H9 (cell line): ENCODE data around the gene PAOX. TPM values are rescaled to one million over a fixed set of nuclear protein-coding genes. Genes with fewer than 3 reads are reported as not detected.

ENCODE experiments used
- DNase-seq: peaks from one replicate; pipeline ENCODE4 v3.0.0-alpha.2; 2017
- H2AFZ ChIP-seq: one replicate; pipeline ENCODE4 v1.6.1; 2013; ENCODE audit warnings: mild to moderate bottlenecking, low read length, control low read depth, moderate library complexity
- H2AK5ac ChIP-seq: 2 replicates; pipeline ENCODE4 v1.6.1; 2013; ENCODE audit warnings: low read length, control low read depth, mixed read lengths; ENCODE audit not compliant: insufficient read length
- H2BK120ac ChIP-seq: one replicate; pipeline ENCODE4 v1.6.1; 2013; ENCODE audit warnings: low read depth, mild to moderate bottlenecking, low read length, control low read depth, inconsistent platforms; ENCODE audit not compliant: poor library complexity, severe bottlenecking
- H2BK12ac ChIP-seq: 2 replicates; pipeline ENCODE4 v1.6.1; 2013; ENCODE audit warnings: low read length, control low read depth, mixed read lengths, low read depth; ENCODE audit not compliant: insufficient read length
- H2BK15ac ChIP-seq: 2 replicates; pipeline ENCODE4 v1.6.1; 2013; ENCODE audit warnings: low read depth, low read length, control low read depth
- H2BK20ac ChIP-seq: one replicate; pipeline ENCODE4 v1.6.1; 2013; ENCODE audit warnings: low read depth, mild to moderate bottlenecking, low read length, control low read depth, inconsistent platforms; ENCODE audit not compliant: poor library complexity, severe bottlenecking
- H2BK5ac ChIP-seq: 2 replicates; pipeline ENCODE4 v1.6.1; 2013; ENCODE audit warnings: low read length, control low read depth, mixed read lengths; ENCODE audit not compliant: insufficient read length
- H3K14ac ChIP-seq: 2 replicates; pipeline ENCODE4 v1.6.1; 2013; ENCODE audit warnings: low read length, control low read depth; ENCODE audit not compliant: insufficient read depth
- H3K18ac ChIP-seq: 2 replicates; pipeline ENCODE4 v1.6.1; 2013; ENCODE audit warnings: low read depth, mild to moderate bottlenecking, mixed read lengths, low read length, control low read depth; ENCODE audit not compliant: insufficient read length
- H3K23ac ChIP-seq: 2 replicates; pipeline ENCODE4 v1.6.1; 2013; ENCODE audit warnings: low read length, control low read depth, mixed read lengths, low read depth; ENCODE audit not compliant: insufficient read length
- H3K23me2 ChIP-seq: 2 replicates; pipeline ENCODE4 v1.6.1; 2013; ENCODE audit warnings: low read depth, mild to moderate bottlenecking, mixed read lengths, low read length, control low read depth; ENCODE audit not compliant: insufficient read length, poor library complexity, severe bottlenecking
- H3K27ac ChIP-seq: 2 replicates; pipeline ENCODE4 v1.5.1; 2013; ENCODE audit warnings: low read length, control low read depth, mixed read lengths, low read depth; ENCODE audit not compliant: insufficient read length
- H3K27me3 ChIP-seq: 2 replicates; pipeline ENCODE4 v1.6.1; 2013; ENCODE audit warnings: low read length, control low read depth, inconsistent platforms; ENCODE audit not compliant: insufficient read depth
- H3K4ac ChIP-seq: 2 replicates; pipeline ENCODE4 v1.6.1; 2013; ENCODE audit warnings: low read depth, mild to moderate bottlenecking, control low read depth, inconsistent platforms, low read length, moderate library complexity
- H3K4me1 ChIP-seq: 2 replicates; pipeline ENCODE4 v1.6.1; 2013; ENCODE audit warnings: low read length, control low read depth, inconsistent platforms; ENCODE audit not compliant: insufficient read depth
- H3K4me2 ChIP-seq: 2 replicates; pipeline ENCODE4 v1.6.1; 2013; ENCODE audit warnings: low read length, control low read depth, mixed read lengths; ENCODE audit not compliant: insufficient read length, insufficient read depth
- H3K56ac ChIP-seq: 2 replicates; pipeline ENCODE4 v1.6.1; 2013; ENCODE audit warnings: low read depth, mild to moderate bottlenecking, mixed read lengths, low read length, control low read depth; ENCODE audit not compliant: insufficient read length
- H3K79me1 ChIP-seq: 2 replicates; pipeline ENCODE4 v1.6.1; 2013; ENCODE audit warnings: low read depth, mild to moderate bottlenecking, moderate library complexity, low read length, control low read depth, inconsistent platforms; ENCODE audit not compliant: insufficient read depth, poor library complexity, severe bottlenecking
- H3K79me2 ChIP-seq: 2 replicates; pipeline ENCODE4 v1.6.1; 2013; ENCODE audit warnings: low read length, control low read depth, inconsistent platforms; ENCODE audit not compliant: insufficient read depth
- H3K9ac ChIP-seq: 2 replicates; pipeline ENCODE4 v1.6.1; 2013; ENCODE audit warnings: low read length, control low read depth, mixed read lengths; ENCODE audit not compliant: insufficient read length; ENCODE audit errors: extremely low read depth
- H3K9me3 ChIP-seq: one replicate; pipeline ENCODE4 v1.6.1; 2013; ENCODE audit warnings: low read depth, low read length, inconsistent platforms; ENCODE audit not compliant: control insufficient read depth
- H3T11ph ChIP-seq: one replicate; pipeline ENCODE4 v1.6.1; 2013; ENCODE audit warnings: mild to moderate bottlenecking, low read length, control low read depth, inconsistent platforms
- H4K20me1 ChIP-seq: one replicate; pipeline ENCODE4 v1.6.1; 2013; ENCODE audit not compliant: control insufficient read depth, insufficient read length, insufficient read depth
- H4K5ac ChIP-seq: 2 replicates; pipeline ENCODE4 v1.6.1; 2013; ENCODE audit warnings: low read depth, mild to moderate bottlenecking, mixed read lengths, low read length, control low read depth; ENCODE audit not compliant: insufficient read length
- H4K8ac ChIP-seq: replicated peaks from 2 replicates; pipeline ENCODE4 v1.6.1; 2013; ENCODE audit warnings: low read length, control low read depth, mixed read lengths, low read depth; ENCODE audit not compliant: insufficient read length
- H4K91ac ChIP-seq: 2 replicates; pipeline ENCODE4 v1.6.1; 2013; ENCODE audit warnings: low read depth, mild to moderate bottlenecking, moderate library complexity, mixed read lengths, low read length, control low read depth; ENCODE audit not compliant: insufficient read length
- H3K27ac Mint-ChIP-seq, 3 experiments: 2 replicates in 2 of 3; 3 replicates in 1 of 3; pipeline ENCODE4 v1.8.0; 2020 to 2021; ENCODE audit warnings: mixed read lengths in 3 of 3, mild to moderate bottlenecking in 1 of 3, moderate library complexity in 1 of 3
- H3K27me3 Mint-ChIP-seq: 2 replicates; pipeline ENCODE4 v1.8.0; 2021; ENCODE audit warnings: low read depth, mild to moderate bottlenecking, moderate library complexity, mixed read lengths
- H3K36me3 Mint-ChIP-seq, 3 experiments: 2 replicates in 2 of 3; 3 replicates in 1 of 3; pipeline ENCODE4 v1.8.0; 2020 to 2021; ENCODE audit warnings: low read depth in 3 of 3, mixed read lengths in 3 of 3; ENCODE audit not compliant: insufficient read depth in 1 of 3
- H3K4me1 Mint-ChIP-seq, 2 experiments: 2 replicates each; pipeline ENCODE4 v1.8.0; 2020; ENCODE audit warnings: mixed read lengths in 2 of 2
- H3K4me3 Mint-ChIP-seq, 2 experiments: 2 replicates in 1 of 2; 3 replicates in 1 of 2; pipeline ENCODE4 v1.8.0; 2020 to 2021; ENCODE audit warnings: mild to moderate bottlenecking in 2 of 2, mixed read lengths in 2 of 2, moderate library complexity in 1 of 2
- H3K9me3 Mint-ChIP-seq, 2 experiments: 2 replicates in 1 of 2; 3 replicates in 1 of 2; pipeline ENCODE4 v1.8.0; 2020; ENCODE audit warnings: mild to moderate bottlenecking in 2 of 2, mixed read lengths in 2 of 2, moderate library complexity in 1 of 2
- CTCF ChIP-seq: fragments of 200-600 bp; sonication (generic); conservative IDR thresholded peaks from 3 replicates; pipeline ENCODE4 v1.8.0; 2021; ENCODE audit warnings: antibody characterized with exemption, mild to moderate bottlenecking
- WGBS: extraction: QIAGEN DNeasy Blood & Tissue Kit; methylation state at CpG from one replicate; pipeline ENCODE4 v1.1.7; 2013; ENCODE audit warnings: missing lambda C conversion rate, low lambda C conversion rate, mixed read lengths; ENCODE audit not compliant: insufficient read length; ENCODE audit errors: extremely low coverage; 5-methylcytosine and 5-hydroxymethylcytosine counted together
- total RNA-seq: library from RNA; stranded (reverse); gene quantifications from 2 replicates; pipeline ENCODE4 v1.2.1, GENCODE V29; 2021

PAOX gene
- total RNA-seq, 1 experiment from 2014 or later, result 5.6 TPM

GRCh38 chr10:133356549-133357284, 22.3 kb upstream of the PAOX start:
- Histone ChIP-seq H2BK12ac (no peak overlapping the region), H3K9me3 (no peaks in the 10 kb centered on the region), H3K4me2 (peak overlapping the region; percentile 35), H3T11ph (no peak overlapping the region), H2AK5ac (no peak overlapping the region), H2BK15ac (no peak overlapping the region), H2BK5ac (no peak overlapping the region), H4K8ac (no peak overlapping the region), H3K4ac (no peak overlapping the region), H2AFZ (no peak overlapping the region), H2BK20ac (no peak overlapping the region), H2BK120ac (no peak overlapping the region), H3K27ac (no peak overlapping the region), H3K23ac (no peak overlapping the region), H3K4me1 (no peaks in the 10 kb centered on the region), H4K5ac (no peak overlapping the region), H3K14ac (0 out of 2 replicates have a peak overlapping the region, but pooled peaks have one; percentile 11), H3K56ac (no peak overlapping the region), H4K20me1 (no peaks in the 10 kb centered on the region), H3K9ac (no peak overlapping the region), H3K18ac (no peak overlapping the region), H4K91ac (no peak overlapping the region), H3K23me2 (no peaks in the 10 kb centered on the region), H3K79me1 (no peaks in the 10 kb centered on the region), H3K79me2 (no peaks in the 10 kb centered on the region), H3K27me3 (no peaks in the 10 kb centered on the region; the same call in 1 of the 2 replicates)
- no peak for DNase-seq
- Mint-ChIP-seq H3K9me3 (no peaks in the 10 kb centered on the region), H3K4me1 (peaks cover 0 to 2% of the 10 kb centered on the region in 2 experiments; a peak in 1 of 4 replicates), H3K27me3 (peaks cover 24% of the 10 kb centered on the region), H3K36me3 (peaks cover 5 to 7% (median 5%) of the 10 kb centered on the region in 3 experiments; a peak in 6 of 7 replicates), H3K27ac (no peak overlapping the region; a peak in 1 of 7 replicates), H3K4me3 (peak overlapping the region; percentile 75 to 83)
- WGBS, result no CpG with 5 or more reads among the region's 27 CpGs
- TF ChIP-seq CTCF, result no peak
